Measurements from ENCODE around the gene SH3RF1. TPM values are rescaled to one million over a fixed set of nuclear protein-coding genes. Genes with fewer than 3 reads are reported as not detected.
"Not testable (repeated sequence)": the region's sequence is repeated elsewhere in the genome, so short reads cannot be mapped to it uniquely, and the experiment has no call there.

The SH3RF1 gene
- total RNA-seq, 1 experiment from 2014 or later: 16.6 TPM

DNA sequence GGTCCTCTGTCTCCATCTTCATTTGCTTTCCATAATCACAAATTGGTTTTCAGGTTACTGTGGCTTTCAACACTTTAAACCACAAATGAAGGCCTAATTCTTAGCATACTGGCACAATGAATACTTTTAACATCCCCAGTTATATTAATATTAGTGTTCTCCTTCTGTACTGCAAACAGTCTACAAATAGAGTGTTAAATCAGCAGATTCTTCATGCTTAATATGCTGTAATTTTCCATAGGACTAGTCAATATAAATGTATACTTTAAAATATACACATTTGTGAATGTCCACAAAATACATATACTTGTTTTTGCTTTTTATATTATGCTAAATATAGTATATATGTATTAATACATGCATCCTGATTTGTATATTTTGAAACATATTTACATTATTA lies 72.6 kb downstream of the SH3RF1 start:
- ATAC-seq: no peak
- H3K27ac Mint-ChIP-seq: no peak overlapping the region
- H3K36me3 Mint-ChIP-seq: 0 out of 2 replicates have a peak, but pooled peaks cover 2% of the 10 kb centered on the region
- peaks cover 5% of the 10 kb centered on the region; the same call in 1 of the 2 replicates for H3K9me3 Mint-ChIP-seq
- no peak overlapping the region for H3K4me3 Mint-ChIP-seq
- no peaks in the 10 kb centered on the region for H3K27me3 Mint-ChIP-seq (ENCODE audit: low read depth)
- ChIA-PET POLR2A (no interaction called here), CTCF (no interaction called here)
- no peak for DNase-seq (ENCODE audit: low spot score)
- TF ChIP-seq, protein P1, sequence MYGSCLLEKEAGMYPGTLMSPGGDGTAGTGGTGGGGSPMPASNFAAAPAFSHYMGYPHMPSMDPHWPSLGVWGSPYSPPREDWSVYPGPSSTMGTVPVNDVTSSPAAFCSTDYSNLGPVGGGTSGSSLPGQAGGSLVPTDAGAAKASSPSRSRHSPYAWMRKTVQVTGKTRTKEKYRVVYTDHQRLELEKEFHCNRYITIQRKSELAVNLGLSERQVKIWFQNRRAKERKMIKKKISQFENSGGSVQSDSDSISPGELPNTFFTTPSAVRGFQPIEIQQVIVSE (CRISPR knock-in tag; IDR thresholded peaks at IDR 0.05; ENCODE audit: borderline replicate concordance): no peak
- TF ChIP-seq ZNF138 (CRISPR knock-in tag; conservative IDR thresholded peaks at IDR 0.05) (no peak), FOXP1 (CRISPR knock-in tag; IDR thresholded peaks at IDR 0.05; ENCODE audit: borderline replicate concordance) (no peak), ZNF317 (CRISPR knock-in tag; IDR thresholded peaks at IDR 0.05; ENCODE audit: borderline replicate concordance, low read depth) (no peak), ATF1 (CRISPR knock-in tag; IDR thresholded peaks at IDR 0.05) (no peak), ZNF423 (CRISPR knock-in tag; IDR thresholded peaks at IDR 0.05) (no peak), CREM (CRISPR knock-in tag; IDR thresholded peaks at IDR 0.05) (no peak)
- TF ChIP-seq, protein P2, sequence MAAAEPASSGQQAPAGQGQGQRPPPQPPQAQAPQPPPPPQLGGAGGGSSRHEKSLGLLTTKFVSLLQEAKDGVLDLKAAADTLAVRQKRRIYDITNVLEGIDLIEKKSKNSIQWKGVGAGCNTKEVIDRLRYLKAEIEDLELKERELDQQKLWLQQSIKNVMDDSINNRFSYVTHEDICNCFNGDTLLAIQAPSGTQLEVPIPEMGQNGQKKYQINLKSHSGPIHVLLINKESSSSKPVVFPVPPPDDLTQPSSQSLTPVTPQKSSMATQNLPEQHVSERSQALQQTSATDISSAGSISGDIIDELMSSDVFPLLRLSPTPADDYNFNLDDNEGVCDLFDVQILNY (CRISPR knock-in tag; IDR thresholded peaks at IDR 0.05): no peak
- H3K4me1 Mint-ChIP-seq: peaks cover 19% of the 10 kb centered on the region

DNA sequence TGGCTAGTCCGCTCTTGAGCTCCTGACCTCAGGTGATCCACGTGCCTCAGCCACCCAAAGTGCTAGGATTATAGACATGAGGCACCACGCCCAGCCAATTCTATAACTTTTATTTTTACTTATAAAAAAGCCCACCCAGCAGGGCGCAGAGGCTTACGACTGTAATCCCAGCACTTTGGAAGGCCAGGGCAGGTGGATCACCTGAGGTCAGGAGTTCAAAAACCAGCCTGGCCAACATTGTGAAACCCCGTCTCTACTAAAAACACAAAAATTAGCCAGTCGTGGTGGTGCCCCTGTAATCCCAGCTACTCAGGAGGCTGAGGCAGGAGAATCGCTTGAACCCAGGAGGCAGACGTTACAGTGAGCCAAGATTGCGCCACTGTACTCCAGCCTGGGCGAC lies 73.5 kb downstream of the SH3RF1 start:
- POLR2A ChIA-PET: not testable (repeated sequence)
- peaks cover 19% of the 10 kb centered on the region for H3K4me1 Mint-ChIP-seq

DNA sequence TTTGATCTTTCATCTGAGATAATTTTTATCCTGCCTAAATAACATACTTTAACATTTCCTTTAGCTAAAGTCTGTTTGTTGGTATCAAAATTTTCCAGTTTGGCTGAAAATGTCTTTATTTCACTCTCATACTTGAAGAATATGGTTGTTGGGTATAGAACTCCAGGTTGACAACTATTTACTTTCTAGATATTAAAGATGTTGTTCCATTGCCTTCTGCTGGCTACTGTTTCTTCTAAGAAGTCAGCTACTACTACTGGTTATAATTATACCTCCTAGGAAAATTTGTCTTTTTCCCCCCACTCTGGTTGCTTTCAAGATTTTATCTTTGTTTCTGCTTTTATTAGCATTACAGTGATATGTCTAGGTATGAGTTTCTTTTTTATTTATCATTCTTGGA lies 75.7 kb downstream of the SH3RF1 start:
- DNase-seq (ENCODE audit: low spot score) (no peak), ATAC-seq (no peak)
- no peak overlapping the region for H3K4me3 Mint-ChIP-seq
- no peak overlapping the region for H3K27ac Mint-ChIP-seq
- ChIA-PET CTCF (no interaction called here), POLR2A (interaction anchor here (0.6 kb wide), 1 partner anchor 728 kb away, joined by 3 read pairs; no protein-coding TSS in a partner anchor)
- H3K4me1 Mint-ChIP-seq: peaks cover 15% of the 10 kb centered on the region
- peaks cover 5% of the 10 kb centered on the region; the same call in 1 of the 2 replicates for H3K9me3 Mint-ChIP-seq
- 0 out of 2 replicates have a peak, but pooled peaks cover 2% of the 10 kb centered on the region for H3K36me3 Mint-ChIP-seq
- no peaks in the 10 kb centered on the region for H3K27me3 Mint-ChIP-seq (ENCODE audit: low read depth)
- TF ChIP-seq, protein P3, sequence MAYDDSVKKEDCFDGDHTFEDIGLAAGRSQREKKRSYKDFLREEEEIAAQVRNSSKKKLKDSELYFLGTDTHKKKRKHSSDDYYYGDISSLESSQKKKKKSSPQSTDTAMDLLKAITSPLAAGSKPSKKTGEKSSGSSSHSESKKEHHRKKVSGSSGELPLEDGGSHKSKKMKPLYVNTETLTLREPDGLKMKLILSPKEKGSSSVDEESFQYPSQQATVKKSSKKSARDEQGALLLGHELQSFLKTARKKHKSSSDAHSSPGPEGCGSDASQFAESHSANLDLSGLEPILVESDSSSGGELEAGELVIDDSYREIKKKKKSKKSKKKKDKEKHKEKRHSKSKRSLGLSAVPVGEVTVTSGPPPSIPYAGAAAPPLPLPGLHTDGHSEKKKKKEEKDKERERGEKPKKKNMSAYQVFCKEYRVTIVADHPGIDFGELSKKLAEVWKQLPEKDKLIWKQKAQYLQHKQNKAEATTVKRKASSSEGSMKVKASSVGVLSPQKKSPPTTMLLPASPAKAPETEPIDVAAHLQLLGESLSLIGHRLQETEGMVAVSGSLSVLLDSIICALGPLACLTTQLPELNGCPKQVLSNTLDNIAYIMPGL (CRISPR knock-in tag; IDR thresholded peaks at IDR 0.05): no peak
- TF ChIP-seq TEAD4 (CRISPR knock-in tag; IDR thresholded peaks at IDR 0.05) (no peak), SP1 (CRISPR knock-in tag; conservative IDR thresholded peaks at IDR 0.05) (no peak), TP53 (CRISPR knock-in tag; IDR thresholded peaks at IDR 0.05) (no peak), CREM (CRISPR knock-in tag; IDR thresholded peaks at IDR 0.05) (no peak), NFYB (CRISPR knock-in tag; conservative IDR thresholded peaks at IDR 0.05; ENCODE audit: low read depth) (no peak), NR2C2 (CRISPR knock-in tag; IDR thresholded peaks at IDR 0.05) (no peak), NR1H2 (CRISPR knock-in tag; IDR thresholded peaks at IDR 0.05) (no peak), ZNF219 (CRISPR knock-in tag; IDR thresholded peaks at IDR 0.05; ENCODE audit: borderline replicate concordance) (no peak)
- TF ChIP-seq, protein P4, sequence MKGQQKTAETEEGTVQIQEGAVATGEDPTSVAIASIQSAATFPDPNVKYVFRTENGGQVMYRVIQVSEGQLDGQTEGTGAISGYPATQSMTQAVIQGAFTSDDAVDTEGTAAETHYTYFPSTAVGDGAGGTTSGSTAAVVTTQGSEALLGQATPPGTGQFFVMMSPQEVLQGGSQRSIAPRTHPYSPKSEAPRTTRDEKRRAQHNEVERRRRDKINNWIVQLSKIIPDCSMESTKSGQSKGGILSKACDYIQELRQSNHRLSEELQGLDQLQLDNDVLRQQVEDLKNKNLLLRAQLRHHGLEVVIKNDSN (CRISPR knock-in tag; IDR thresholded peaks at IDR 0.05): no peak
- TF ChIP-seq, protein P5, sequence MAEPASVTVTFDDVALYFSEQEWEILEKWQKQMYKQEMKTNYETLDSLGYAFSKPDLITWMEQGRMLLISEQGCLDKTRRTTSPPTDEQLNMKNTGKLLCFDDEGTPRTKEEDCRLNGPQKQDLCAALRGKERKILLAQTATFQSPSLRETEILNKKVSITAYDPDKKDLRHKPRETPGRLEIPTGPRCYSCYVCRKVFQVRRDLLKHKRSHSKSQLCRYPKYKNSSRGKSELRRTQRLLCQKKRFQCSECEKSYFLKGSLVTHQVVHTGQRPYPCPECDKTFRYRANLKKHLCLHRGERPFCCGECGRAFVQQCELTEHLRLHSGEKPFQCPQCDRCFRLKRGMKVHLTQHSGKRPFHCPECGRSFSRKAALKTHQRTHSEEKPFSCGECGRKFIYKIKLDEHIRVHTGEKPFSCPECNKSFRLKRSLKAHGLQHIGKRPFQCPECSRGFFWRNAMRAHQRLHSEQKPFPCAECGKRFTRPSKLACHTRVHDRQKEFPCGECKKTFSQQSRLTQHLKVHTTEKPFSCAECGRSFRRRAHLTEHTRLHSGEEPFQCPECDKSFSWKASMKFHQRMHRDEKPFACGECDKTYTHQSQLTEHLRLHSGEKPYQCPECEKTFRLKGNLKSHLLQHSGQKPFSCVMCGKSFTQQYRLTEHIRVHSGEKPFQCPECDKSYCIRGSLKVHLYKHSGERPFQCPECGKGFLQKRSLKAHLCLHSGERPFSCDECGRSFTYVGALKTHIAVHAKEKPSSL (CRISPR knock-in tag; conservative IDR thresholded peaks at IDR 0.05): no peak
- TF ChIP-seq, protein P6, sequence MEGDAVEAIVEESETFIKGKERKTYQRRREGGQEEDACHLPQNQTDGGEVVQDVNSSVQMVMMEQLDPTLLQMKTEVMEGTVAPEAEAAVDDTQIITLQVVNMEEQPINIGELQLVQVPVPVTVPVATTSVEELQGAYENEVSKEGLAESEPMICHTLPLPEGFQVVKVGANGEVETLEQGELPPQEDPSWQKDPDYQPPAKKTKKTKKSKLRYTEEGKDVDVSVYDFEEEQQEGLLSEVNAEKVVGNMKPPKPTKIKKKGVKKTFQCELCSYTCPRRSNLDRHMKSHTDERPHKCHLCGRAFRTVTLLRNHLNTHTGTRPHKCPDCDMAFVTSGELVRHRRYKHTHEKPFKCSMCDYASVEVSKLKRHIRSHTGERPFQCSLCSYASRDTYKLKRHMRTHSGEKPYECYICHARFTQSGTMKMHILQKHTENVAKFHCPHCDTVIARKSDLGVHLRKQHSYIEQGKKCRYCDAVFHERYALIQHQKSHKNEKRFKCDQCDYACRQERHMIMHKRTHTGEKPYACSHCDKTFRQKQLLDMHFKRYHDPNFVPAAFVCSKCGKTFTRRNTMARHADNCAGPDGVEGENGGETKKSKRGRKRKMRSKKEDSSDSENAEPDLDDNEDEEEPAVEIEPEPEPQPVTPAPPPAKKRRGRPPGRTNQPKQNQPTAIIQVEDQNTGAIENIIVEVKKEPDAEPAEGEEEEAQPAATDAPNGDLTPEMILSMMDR (IDR thresholded peaks at IDR 0.05): no peak

More for the DNA sequence above, 73.5 kb downstream of the SH3RF1 start:
- CTCF ChIA-PET; ATAC-seq; H3K4me3 Mint-ChIP-seq; H3K27me3 Mint-ChIP-seq (ENCODE audit: low read depth); H3K27ac Mint-ChIP-seq; H3K36me3 Mint-ChIP-seq; H3K9me3 Mint-ChIP-seq; DNase-seq (ENCODE audit: low spot score): not testable (repeated sequence)

DNA sequence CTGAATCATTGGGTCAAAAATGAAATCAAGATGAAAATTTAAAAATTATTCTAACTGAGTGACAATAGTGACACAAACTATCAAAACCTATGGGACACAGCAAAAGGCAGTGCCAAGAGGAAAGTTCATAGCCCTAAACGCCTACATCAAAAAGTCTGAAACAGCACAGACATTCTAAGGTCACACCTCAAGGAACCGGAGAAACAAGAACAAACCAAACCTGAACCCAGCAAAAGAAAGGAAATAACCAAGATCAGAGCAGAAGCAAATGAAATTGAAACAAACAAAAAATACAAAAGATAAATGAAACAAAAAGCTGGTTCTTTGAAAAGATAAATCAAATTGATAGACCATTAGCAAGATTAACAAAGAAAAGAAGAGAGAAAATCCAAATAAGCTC lies 80.8 kb downstream of the SH3RF1 start:
- H3K9me3 Mint-ChIP-seq; H3K4me3 Mint-ChIP-seq; ATAC-seq; H3K27me3 Mint-ChIP-seq (ENCODE audit: low read depth); CTCF ChIA-PET; H3K36me3 Mint-ChIP-seq; DNase-seq (ENCODE audit: low spot score): not testable (repeated sequence)
- Mint-ChIP-seq H3K27ac (peak overlapping the region; percentile 0; the same call in 1 of the 2 replicates), H3K4me1 (peaks cover 31% of the 10 kb centered on the region)
- POLR2A ChIA-PET: interaction anchor here (0.6 kb wide), 1 partner anchor 9 kb away, joined by 6 read pairs; no protein-coding TSS in a partner anchor
